Endothelial cell of umbilical vein (primary cell): ENCODE data around the gene ZNF837.

Experiments
- TF ChIP-seq, protein P1 (sequence below): IDR thresholded peaks from 2 replicates; pipeline ENCODE4 v1.6.1; 2011; ENCODE audit not compliant: insufficient read depth, insufficient read length
- TF ChIP-seq, protein P2 (sequence below), 2 donors: IDR thresholded peaks; 1 replicate in 1 of 2; 2 replicates in 1 of 2; pipeline ENCODE4 v1.5.1; 2011; ENCODE audit warnings: low read length in 2 of 2, mild to moderate bottlenecking in 2 of 2, moderate library complexity in 2 of 2, control low read depth in 1 of 2, inconsistent platforms in 1 of 2, low read depth in 1 of 2; ENCODE audit not compliant: insufficient read depth in 1 of 2; ENCODE audit errors: extremely low read depth in 1 of 2

DNA sequence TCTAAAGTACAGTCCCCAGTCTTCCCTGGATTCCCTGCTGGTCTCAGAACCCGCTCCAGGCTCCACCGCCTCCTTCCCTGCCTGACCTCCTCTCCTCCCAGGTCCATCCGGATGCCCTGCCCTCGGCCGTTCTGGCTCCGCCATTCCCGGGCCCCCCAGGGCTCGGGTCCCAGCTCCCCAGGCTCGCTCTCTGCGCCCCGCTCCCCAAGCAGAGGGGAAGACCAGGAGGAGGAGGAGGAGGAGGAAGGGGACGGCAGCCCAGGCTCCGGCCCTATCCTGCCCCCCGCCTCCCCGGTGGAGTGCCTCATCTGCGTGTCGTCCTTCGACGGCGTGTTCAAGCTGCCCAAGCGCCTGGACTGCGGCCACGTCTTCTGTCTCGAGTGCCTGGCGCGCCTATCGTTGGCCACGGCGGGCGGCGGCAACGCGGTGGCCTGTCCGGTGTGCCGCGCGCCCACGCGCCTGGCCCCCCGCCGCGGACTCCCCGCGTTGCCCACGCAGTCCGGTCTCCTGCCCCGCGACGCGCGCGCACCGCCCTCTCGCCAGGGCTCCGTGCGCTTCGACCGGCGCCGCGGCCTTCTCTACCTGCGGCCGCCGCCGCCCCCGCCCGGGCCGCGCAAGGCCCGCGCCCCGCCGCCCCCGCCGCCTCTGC, 15.3 kb upstream of the ZNF837 start:
- TF ChIP-seq, protein P1, sequence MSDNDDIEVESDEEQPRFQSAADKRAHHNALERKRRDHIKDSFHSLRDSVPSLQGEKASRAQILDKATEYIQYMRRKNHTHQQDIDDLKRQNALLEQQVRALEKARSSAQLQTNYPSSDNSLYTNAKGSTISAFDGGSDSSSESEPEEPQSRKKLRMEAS: no peak
- TF ChIP-seq, protein P2, sequence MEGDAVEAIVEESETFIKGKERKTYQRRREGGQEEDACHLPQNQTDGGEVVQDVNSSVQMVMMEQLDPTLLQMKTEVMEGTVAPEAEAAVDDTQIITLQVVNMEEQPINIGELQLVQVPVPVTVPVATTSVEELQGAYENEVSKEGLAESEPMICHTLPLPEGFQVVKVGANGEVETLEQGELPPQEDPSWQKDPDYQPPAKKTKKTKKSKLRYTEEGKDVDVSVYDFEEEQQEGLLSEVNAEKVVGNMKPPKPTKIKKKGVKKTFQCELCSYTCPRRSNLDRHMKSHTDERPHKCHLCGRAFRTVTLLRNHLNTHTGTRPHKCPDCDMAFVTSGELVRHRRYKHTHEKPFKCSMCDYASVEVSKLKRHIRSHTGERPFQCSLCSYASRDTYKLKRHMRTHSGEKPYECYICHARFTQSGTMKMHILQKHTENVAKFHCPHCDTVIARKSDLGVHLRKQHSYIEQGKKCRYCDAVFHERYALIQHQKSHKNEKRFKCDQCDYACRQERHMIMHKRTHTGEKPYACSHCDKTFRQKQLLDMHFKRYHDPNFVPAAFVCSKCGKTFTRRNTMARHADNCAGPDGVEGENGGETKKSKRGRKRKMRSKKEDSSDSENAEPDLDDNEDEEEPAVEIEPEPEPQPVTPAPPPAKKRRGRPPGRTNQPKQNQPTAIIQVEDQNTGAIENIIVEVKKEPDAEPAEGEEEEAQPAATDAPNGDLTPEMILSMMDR (IDR thresholded peaks at IDR 0.05; ENCODE audit: extremely low read depth in 1 of 2, insufficient read depth in 1 of 2, low read depth in 1 of 2, low read length in 2 of 2): no peak
